Sigmoid colon (tissue), 7 donors: Measurements from ENCODE around the gene ASTN1. TPM values are rescaled to one million over a fixed set of nuclear protein-coding genes. Genes with fewer than 3 reads are reported as not detected.
A peak's percentile ranks its signal among the peaks of the same experiment; 100 is the strongest.

Experiments used
- DNase-seq: peaks from one replicate; pipeline ENCODE4 v3.0.0-alpha.2; 2019
- H3K27ac ChIP-seq, 4 donors: fragments of 200-600 bp; sonication (generic); one replicate each; pipeline ENCODE4 v1.5.1; 2016 to 2019; ENCODE audit warnings: mild to moderate bottlenecking in 1 of 4
- H3K27me3 ChIP-seq, 3 donors: fragments of 200-600 bp; sonication (generic); one replicate each; pipeline ENCODE4 v1.5.1; 2019; ENCODE audit warnings: mild to moderate bottlenecking in 1 of 3
- H3K36me3 ChIP-seq, 4 donors: fragments of 200-600 bp; sonication (generic); one replicate each; pipeline ENCODE4 v1.5.1; 2016 to 2019
- H3K4me1 ChIP-seq, 4 donors: fragments of 200-600 bp; sonication (generic); one replicate each; pipeline ENCODE4 v1.5.1; 2017 to 2019
- H3K4me3 ChIP-seq, 4 donors: fragments of 200-600 bp; sonication (generic); one replicate each; pipeline ENCODE4 v1.5.1; 2017 to 2019; ENCODE audit warnings: mild to moderate bottlenecking in 2 of 4, moderate library complexity in 1 of 4
- H3K9me3 ChIP-seq, 4 donors: fragments of 200-600 bp in 3 of 4; sonication (generic) in 3 of 4; one replicate each; pipeline versions ENCODE4 v1.5.1 to v1.6.1; 2013 to 2019
- EP300 ChIP-seq, 4 donors: sonication (generic); formaldehyde crosslinking; IDR thresholded peaks; one replicate each; pipeline ENCODE4 v1.6.1; 2017; ENCODE audit warnings: antibody characterized with exemption in 4 of 4
- POLR2A ChIP-seq, 2 donors: fragments of 450-650 bp; IDR thresholded peaks; one replicate each; pipeline ENCODE4 v1.6.1; 2016; ENCODE audit warnings: antibody characterized with exemption in 2 of 2, mild to moderate bottlenecking in 2 of 2, moderate library complexity in 2 of 2
- POLR2AphosphoS5 ChIP-seq, 4 donors: sonication (generic); formaldehyde crosslinking; IDR thresholded peaks; one replicate each; pipeline ENCODE4 v1.6.1; 2017; ENCODE audit warnings: antibody characterized with exemption in 4 of 4
- WGBS, 2 donors: extraction: QIAGEN DNeasy Blood & Tissue Kit; methylation state at CpG; one replicate each; pipeline ENCODE4 v1.1.7; 2013; 5-methylcytosine and 5-hydroxymethylcytosine counted together
- intact Hi-C: fragments of 100-400 bp; cut with DNase I; formaldehyde crosslinking; loops from one replicate; pipeline ENCODE4 v1.15.1; 2023
- polyA plus RNA-seq, 3 donors: library from polyadenylated mRNA; stranded (reverse); fragments of 200-250 nt; gene quantifications; one replicate each; pipeline ENCODE4 v1.2.3, GENCODE V29; 2013
- total RNA-seq, 4 donors: library from RNA; depleted of rRNA; stranded (reverse); fragments of >200 nt; gene quantifications; one replicate each; pipeline ENCODE4 v1.1.0, GENCODE V29; 2016
- TF ChIP-seq, protein P1 (sequence below), 4 experiments: fragments of 450-650 bp in 3 of 4; fragments of 200-600 bp in 1 of 4; IDR thresholded peaks; one replicate each; pipeline ENCODE4 v1.5.1; 2016 to 2019; ENCODE audit warnings: antibody characterized with exemption in 4 of 4, mild to moderate bottlenecking in 3 of 4, moderate library complexity in 2 of 4
- donor health status: healthy with polysubstance abuse.
- donor health status: Bipolar disorder and iron deficiency.
- donor health status: healthy.

The ASTN1 gene
- total and polyA plus RNA-seq, 7 donors: 0.49 to 2.2 (median 1.4) TPM; not detected in 2

DNA sequence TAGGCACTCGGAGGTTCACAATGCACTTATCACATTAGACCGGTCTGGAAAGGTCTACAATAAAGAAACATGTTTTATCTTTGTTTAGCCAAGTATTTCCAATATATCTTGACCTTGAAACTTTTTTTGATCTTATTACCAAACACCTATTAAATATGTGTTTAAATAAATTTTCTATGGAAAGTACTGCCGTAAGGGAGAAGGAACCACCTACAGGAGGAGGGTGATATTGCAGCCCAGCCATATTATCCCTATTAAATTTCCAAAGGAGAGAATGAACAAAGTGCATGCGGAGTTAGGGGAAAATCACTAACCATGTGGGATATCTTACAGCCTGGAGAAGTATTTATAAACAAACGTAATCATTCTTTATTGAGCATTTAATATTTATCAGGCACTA lies 20.7 kb upstream of the ASTN1 start:
- intact Hi-C loops: no loop called here
- TF ChIP-seq POLR2A (IDR thresholded peaks at IDR 0.05): no peak
- TF ChIP-seq, protein P1, sequence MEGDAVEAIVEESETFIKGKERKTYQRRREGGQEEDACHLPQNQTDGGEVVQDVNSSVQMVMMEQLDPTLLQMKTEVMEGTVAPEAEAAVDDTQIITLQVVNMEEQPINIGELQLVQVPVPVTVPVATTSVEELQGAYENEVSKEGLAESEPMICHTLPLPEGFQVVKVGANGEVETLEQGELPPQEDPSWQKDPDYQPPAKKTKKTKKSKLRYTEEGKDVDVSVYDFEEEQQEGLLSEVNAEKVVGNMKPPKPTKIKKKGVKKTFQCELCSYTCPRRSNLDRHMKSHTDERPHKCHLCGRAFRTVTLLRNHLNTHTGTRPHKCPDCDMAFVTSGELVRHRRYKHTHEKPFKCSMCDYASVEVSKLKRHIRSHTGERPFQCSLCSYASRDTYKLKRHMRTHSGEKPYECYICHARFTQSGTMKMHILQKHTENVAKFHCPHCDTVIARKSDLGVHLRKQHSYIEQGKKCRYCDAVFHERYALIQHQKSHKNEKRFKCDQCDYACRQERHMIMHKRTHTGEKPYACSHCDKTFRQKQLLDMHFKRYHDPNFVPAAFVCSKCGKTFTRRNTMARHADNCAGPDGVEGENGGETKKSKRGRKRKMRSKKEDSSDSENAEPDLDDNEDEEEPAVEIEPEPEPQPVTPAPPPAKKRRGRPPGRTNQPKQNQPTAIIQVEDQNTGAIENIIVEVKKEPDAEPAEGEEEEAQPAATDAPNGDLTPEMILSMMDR (IDR thresholded peaks at IDR 0.05): no peak
- no peak for TF ChIP-seq POLR2AphosphoS5 (IDR thresholded peaks at IDR 0.05)
- TF ChIP-seq EP300 (IDR thresholded peaks at IDR 0.05): no peak
- Histone ChIP-seq H3K36me3 (no peaks in the 10 kb centered on the region), H3K4me1 (peaks cover 0 to 7% (median 4%) of the 10 kb centered on the region in 4 donors), H3K27me3 (peaks cover 0 to 19% (median 0%) of the 10 kb centered on the region in 3 donors), H3K9me3 (no peaks in the 10 kb centered on the region), H3K27ac (no peak overlapping the region), H3K4me3 (no peak overlapping the region)
- DNase-seq: no peak
- 73 to 81% methylated on average over 5 of the region's 5 CpGs for WGBS, 2 donors

DNA sequence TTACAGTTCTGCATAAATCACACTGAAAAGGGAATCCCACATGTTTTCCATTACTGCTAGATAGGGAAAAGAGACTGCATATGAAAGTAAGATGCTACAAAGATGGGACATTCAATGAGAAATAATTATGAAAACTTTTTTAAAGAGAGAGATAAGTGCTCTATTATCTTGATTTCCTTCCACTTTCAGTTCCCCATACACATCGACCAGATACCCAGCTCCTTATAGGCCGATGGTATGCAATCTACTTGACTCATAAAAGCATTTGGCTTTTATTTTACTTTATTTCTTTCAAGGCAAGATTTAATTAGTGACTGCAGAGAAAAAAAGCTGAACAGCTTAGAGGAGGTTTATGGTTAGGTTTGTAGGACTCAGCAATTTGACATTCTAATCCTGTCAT lies 19.3 kb upstream of the ASTN1 start:
- DNase-seq: no peak
- Histone ChIP-seq H3K27ac (no peak overlapping the region), H3K4me1 (peaks cover 0 to 7% (median 4%) of the 10 kb centered on the region in 4 donors), H3K36me3 (no peaks in the 10 kb centered on the region), H3K4me3 (no peak overlapping the region), H3K27me3 (peaks cover 0 to 32% (median 0%) of the 10 kb centered on the region in 3 donors), H3K9me3 (no peaks in the 10 kb centered on the region)
- intact Hi-C loops: loop anchor here (5.0 kb wide), 1 partner anchor 287 kb away; no protein-coding TSS in a partner anchor
- TF ChIP-seq EP300 (IDR thresholded peaks at IDR 0.05) (no peak), POLR2AphosphoS5 (IDR thresholded peaks at IDR 0.05) (no peak), POLR2A (IDR thresholded peaks at IDR 0.05) (no peak)
- TF ChIP-seq, protein P1 (IDR thresholded peaks at IDR 0.05): no peak
- 28 to 50% methylated on average over 2 of the region's 2 CpGs for WGBS, 2 donors

DNA sequence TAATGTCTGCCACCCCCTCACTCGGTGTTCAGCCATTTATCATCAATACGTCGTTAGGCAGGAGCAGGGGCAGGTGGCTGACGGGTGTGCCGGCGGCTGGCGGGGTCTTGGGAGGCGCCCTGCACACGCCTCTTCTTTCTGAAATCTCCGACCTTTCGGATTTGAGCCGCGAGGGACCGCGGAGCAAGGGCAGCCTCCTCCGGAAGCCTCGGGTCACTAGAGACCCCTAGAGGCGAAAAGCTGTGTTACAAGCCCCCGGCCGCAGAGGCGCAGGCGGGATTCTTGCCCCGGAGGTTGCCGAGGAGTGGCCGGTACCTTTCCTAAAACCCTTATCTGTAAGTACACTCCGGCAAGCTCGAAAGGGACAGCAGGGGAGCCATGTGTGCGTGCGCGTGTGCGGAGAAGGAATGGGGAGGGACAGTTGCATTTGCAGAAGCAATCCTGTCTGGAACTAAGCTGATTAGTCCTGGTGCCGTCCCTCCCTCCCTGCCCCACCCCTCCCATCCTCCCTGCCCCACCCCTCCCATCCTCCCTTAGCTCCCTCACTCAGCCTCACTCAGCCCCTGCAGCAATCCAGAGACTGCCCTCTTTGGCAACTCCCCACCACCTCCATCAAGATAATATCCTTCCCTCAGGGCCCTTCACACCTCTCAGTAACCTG lies 17.2 kb upstream of the ASTN1 start:
- DNase-seq: peak; percentile 65
- H3K4me3 ChIP-seq: peak overlapping the region in 2 of 4 donors; percentile 11 to 16
- TF ChIP-seq, protein P1 (IDR thresholded peaks at IDR 0.05): peak; percentile 21 to 79 (median 47)
- no peak for TF ChIP-seq POLR2AphosphoS5 (IDR thresholded peaks at IDR 0.05)
- H3K4me1 ChIP-seq: peaks cover 0 to 7% (median 4%) of the 10 kb centered on the region in 4 donors
- H3K27ac ChIP-seq: no peak overlapping the region
- 1% methylated on average over 32 of the region's 32 CpGs for WGBS, 2 donors
- peaks cover 0 to 32% (median 0%) of the 10 kb centered on the region in 3 donors for H3K27me3 ChIP-seq
- no peaks in the 10 kb centered on the region for H3K9me3 ChIP-seq
- intact Hi-C loops: loop anchor here (5.0 kb wide), 1 partner anchor 284 kb away; no protein-coding TSS in a partner anchor
- H3K36me3 ChIP-seq: no peaks in the 10 kb centered on the region

DNA sequence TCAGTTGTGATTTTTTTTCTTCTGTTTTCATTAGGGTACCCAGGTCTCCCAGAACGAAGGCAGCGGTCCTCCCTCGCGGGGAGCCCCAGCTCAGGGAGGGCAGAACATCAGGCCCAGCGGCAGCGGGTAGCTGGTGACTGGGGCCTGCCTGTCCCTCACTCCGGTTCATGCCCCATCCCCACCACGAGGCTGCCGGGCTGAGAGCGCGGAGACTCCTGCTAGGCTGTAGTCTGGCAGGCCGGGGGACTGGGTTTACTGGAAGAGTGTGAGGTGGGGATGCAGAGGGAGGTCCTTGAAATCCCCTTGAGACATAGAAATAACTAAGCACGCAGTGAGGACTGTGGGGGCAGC lies 16.7 kb upstream of the ASTN1 start:
- TF ChIP-seq POLR2A (IDR thresholded peaks at IDR 0.05) (no peak), POLR2AphosphoS5 (IDR thresholded peaks at IDR 0.05) (no peak), EP300 (IDR thresholded peaks at IDR 0.05) (no peak)
- TF ChIP-seq, protein P1 (IDR thresholded peaks at IDR 0.05): no peak
- DNase-seq: no peak
- Histone ChIP-seq H3K27me3 (peaks cover 0 to 32% (median 0%) of the 10 kb centered on the region in 3 donors), H3K9me3 (no peaks in the 10 kb centered on the region), H3K36me3 (no peaks in the 10 kb centered on the region), H3K27ac (no peak overlapping the region), H3K4me1 (peaks cover 0 to 7% (median 4%) of the 10 kb centered on the region in 4 donors), H3K4me3 (peak overlapping the region in 2 of 4 donors; percentile 11 to 16)
- intact Hi-C loops: loop anchor here (5.0 kb wide), 1 partner anchor 284 kb away; no protein-coding TSS in a partner anchor
- WGBS, 2 donors: 18 to 26% methylated on average over 13 of the region's 13 CpGs
